HCT116 (cell line): ENCODE measurements around the gene C1orf159. TPM values are rescaled to one million over a fixed set of nuclear protein-coding genes. Genes with fewer than 3 reads are reported as not detected.

ENCODE experiments used
- ATAC-seq: fragments of 200-7000 bp; cut with Tn5 transposase; 2 replicates; pipeline ENCODE4 v1.9.1; 2020; ENCODE audit warnings: mild to moderate bottlenecking, moderate library complexity
- BruUV-seq: library from RNA; stranded (reverse); fragments of 400-500 nt; replicated peaks from 2 replicates; lab custom pipeline; 2021; lab: Mats Ljungman, UMichigan
- CTCF ChIA-PET: fragments of 300-600 bp; sonication (Branson Sonifier 250); formaldehyde crosslinking; loops from one replicate; lab custom pipeline; 2021; ENCODE audit warnings: antibody characterized with exemption; lab: Charles Lee
- POLR2A ChIA-PET: fragments of 300-600, 350-600 bp; sonication (Branson Sonifier 250); formaldehyde crosslinking; loops from one replicate; lab custom pipeline; 2021; ENCODE audit warnings: antibody characterized with exemption; lab: Charles Lee
- RAD21 ChIA-PET, 2 experiments: fragments of 300-600 bp; sonication (Branson Sonifier 250); formaldehyde crosslinking; loops; one replicate each; lab custom pipeline; 2023; ENCODE audit warnings: low total read pairs in 2 of 2; ENCODE audit not compliant: uncharacterized antibody in 2 of 2, unreplicated experiment in 2 of 2, low non-redundant PET in 1 of 2; lab: Charles Lee
- DNase-seq: peaks from one replicate; pipeline ENCODE4 v3.0.0-alpha.2; 2010; ENCODE audit warnings: low read depth, low spot score
- H2AFZ ChIP-seq: fragments of 200-600 bp; shearing (Covaris generic), sonication (generic); 2 replicates; pipeline ENCODE4 v1.6.1; 2017; ENCODE audit warnings: low read depth, mixed run types, mixed read lengths, antibody characterized with exemption, low read length; ENCODE audit not compliant: poor library complexity, severe bottlenecking
- H3K27ac ChIP-seq: 2 replicates; pipeline ENCODE4 v1.5.1; 2012; ENCODE audit warnings: low read depth, low read length
- H3K27me3 ChIP-seq: fragments of 200-600 bp; sonication (generic); 2 replicates; pipeline ENCODE4 v1.6.1; 2016; ENCODE audit warnings: mixed run types, low read length, mixed read lengths; ENCODE audit not compliant: insufficient read depth
- H3K36me3 ChIP-seq, 2 experiments: fragments of 200-500 bp in 1 of 2; fragments of 200-600 bp in 1 of 2; sonication (Bioruptor generic) in 1 of 2; sonication (generic) in 1 of 2; 2 replicates each; pipeline versions ENCODE4 v1.5.1 to v1.6.1; 2014 to 2016; ENCODE audit warnings: low read length in 2 of 2, inconsistent platforms in 1 of 2, mixed read lengths in 1 of 2, mixed run types in 1 of 2; ENCODE audit not compliant: insufficient read depth in 2 of 2, control insufficient read depth in 1 of 2
- H3K4me1 ChIP-seq, 2 experiments: fragments of 200-600 bp in 1 of 2; sonication (generic) in 1 of 2; 2 replicates each; pipeline versions ENCODE4 v1.5.1 to v1.6.1; 2012 to 2017; ENCODE audit warnings: low read length in 2 of 2, inconsistent platforms in 1 of 2, mild to moderate bottlenecking in 1 of 2, mixed read lengths in 1 of 2, mixed run types in 1 of 2, moderate library complexity in 1 of 2; ENCODE audit not compliant: insufficient read depth in 2 of 2, control insufficient read depth in 1 of 2
- H3K4me2 ChIP-seq: fragments of 200-600 bp; sonication (generic); 2 replicates; pipeline ENCODE4 v1.6.1; 2017; ENCODE audit warnings: mixed run types, low read length, mixed read lengths
- H3K4me3 ChIP-seq, 2 experiments: fragments of 200-600 bp in 1 of 2; sonication (generic) in 1 of 2; replicated peaks in 1 of 2; 2 replicates each; pipeline ENCODE4 v1.5.1; 2011 to 2016; ENCODE audit warnings: low read length in 2 of 2, control low read depth in 1 of 2, low read depth in 1 of 2, mild to moderate bottlenecking in 1 of 2, mixed read lengths in 1 of 2, mixed run types in 1 of 2
- H3K79me2 ChIP-seq: fragments of 200-600 bp; sonication (generic); 2 replicates; pipeline ENCODE4 v1.6.1; 2017; ENCODE audit warnings: mild to moderate bottlenecking, mixed run types, low read length, moderate library complexity, mixed read lengths; ENCODE audit not compliant: insufficient read depth
- H3K9ac ChIP-seq: fragments of 200-600 bp; sonication (generic); 2 replicates; pipeline ENCODE4 v1.6.1; 2016; ENCODE audit warnings: low read length, mixed read lengths
- H3K9me2 ChIP-seq: fragments of 200-600 bp; sonication (generic), shearing (Covaris generic); 2 replicates; pipeline ENCODE4 v1.6.1; 2017; ENCODE audit warnings: mixed run types, mild to moderate bottlenecking, moderate library complexity; ENCODE audit not compliant: insufficient read depth
- H3K9me3 ChIP-seq, 2 experiments: fragments of 200-500 bp in 1 of 2; fragments of 200-600 bp in 1 of 2; sonication (Bioruptor generic) in 1 of 2; sonication (generic) in 1 of 2; 2 replicates each; pipeline ENCODE4 v1.6.1; 2014 to 2017; ENCODE audit warnings: low read length in 2 of 2, mixed read lengths in 2 of 2, inconsistent platforms in 1 of 2, low read depth in 1 of 2, mild to moderate bottlenecking in 1 of 2, mixed run types in 1 of 2, moderate library complexity in 1 of 2; ENCODE audit not compliant: control insufficient read depth in 1 of 2, insufficient read depth in 1 of 2
- H4K20me1 ChIP-seq: fragments of 200-600 bp; sonication (generic), shearing (Covaris generic); 2 replicates; pipeline ENCODE4 v1.6.1; 2017; ENCODE audit warnings: mixed run types, mild to moderate bottlenecking, moderate library complexity; ENCODE audit not compliant: insufficient read depth
- CBX3 ChIP-seq: IDR thresholded peaks from 2 replicates; pipeline ENCODE4 v1.6.1; 2012; ENCODE audit warnings: low read depth
- EZH2phosphoT487 ChIP-seq: fragments of 200-600 bp; IDR thresholded peaks from 2 replicates; pipeline ENCODE4 v1.6.1; 2018; ENCODE audit warnings: antibody characterized with exemption, borderline replicate concordance
- intact Hi-C: fragments of 100-400 bp; cut with micrococcal nuclease; formaldehyde crosslinking; loops from 2 replicates; pipeline ENCODE4 v1.10.0; 2022
- total RNA-seq: library from RNA; stranded (reverse); gene quantifications from one replicate; pipeline ENCODE4 v1.2.1, GENCODE V29; 2021; ENCODE audit not compliant: unreplicated experiment
- TF ChIP-seq, protein P1 (sequence below): IDR thresholded peaks from 2 replicates; pipeline ENCODE4 v1.6.1; 2011; ENCODE audit warnings: mild to moderate bottlenecking, low read length, moderate library complexity; ENCODE audit not compliant: insufficient replicate concordance; ENCODE audit errors: extremely low read depth

C1orf159 gene
- total RNA-seq, 1 experiment from 2014 or later, result 22.7 TPM

DNA sequence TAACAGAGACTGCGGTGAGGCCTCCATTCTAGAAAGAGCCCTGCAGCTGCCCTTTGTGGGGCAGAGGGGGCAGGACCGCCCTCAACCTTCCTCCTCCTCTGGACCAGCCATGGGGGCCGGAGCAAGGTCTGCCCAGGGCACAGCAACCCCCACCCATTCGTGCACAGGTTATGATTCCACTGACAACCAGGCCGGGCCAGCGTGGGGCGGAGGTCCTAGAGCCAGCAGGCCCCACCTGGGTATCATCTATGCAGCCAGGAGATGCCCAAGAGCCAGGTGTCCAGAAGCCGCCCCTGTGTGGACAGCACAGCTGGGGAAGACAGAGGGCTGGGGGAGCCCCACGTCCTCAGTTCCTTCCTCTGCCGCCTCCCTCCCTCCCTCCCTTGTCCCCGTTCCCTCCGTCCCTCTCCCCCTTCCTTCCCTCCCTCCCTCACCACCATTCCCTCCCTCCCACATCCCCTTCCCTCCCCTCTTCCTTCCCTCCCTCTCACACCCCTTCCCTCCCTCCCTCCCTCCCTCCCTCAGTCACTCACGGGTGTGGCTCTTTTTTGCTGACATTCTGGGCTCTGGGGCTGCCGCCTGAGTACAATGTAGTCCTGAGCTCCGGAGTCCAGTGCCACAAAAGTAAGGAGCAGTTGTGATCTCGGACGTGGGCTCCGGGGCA lies 54.1 kb downstream of the C1orf159 start:
- ChIA-PET RAD21 (no interaction called here), POLR2A (interaction anchor here (1.7 kb wide), 1 partner anchor 13 kb away, joined by 4 read pairs; the partner anchor contains the start of gene RNF223), CTCF (no interaction called here)
- Histone ChIP-seq H3K4me2 (peak overlapping the region; percentile 98), H4K20me1 (no peaks in the 10 kb centered on the region), H3K9me3 (no peaks in the 10 kb centered on the region), H3K27ac (no peak overlapping the region; the same call in 1 of the 2 replicates), H3K9me2 (no peaks in the 10 kb centered on the region), H3K4me1 (peaks cover 33 to 73% of the 10 kb centered on the region in 2 experiments), H3K79me2 (no peaks in the 10 kb centered on the region), H2AFZ (no peak overlapping the region), H3K27me3 (no peaks in the 10 kb centered on the region), H3K36me3 (no peaks in the 10 kb centered on the region), H3K9ac (no peak overlapping the region), H3K4me3 (no peak overlapping the region)
- no TSS peak for BruUV-seq
- TF ChIP-seq CBX3 (no peak), EZH2phosphoT487 (no peak)
- intact Hi-C loops, result loop anchor here (5.0 kb wide), 2 partner anchors 45 to 80 kb away; partner anchors contain the start of gene PERM1
- no peak for DNase-seq
- no peak for ATAC-seq

DNA sequence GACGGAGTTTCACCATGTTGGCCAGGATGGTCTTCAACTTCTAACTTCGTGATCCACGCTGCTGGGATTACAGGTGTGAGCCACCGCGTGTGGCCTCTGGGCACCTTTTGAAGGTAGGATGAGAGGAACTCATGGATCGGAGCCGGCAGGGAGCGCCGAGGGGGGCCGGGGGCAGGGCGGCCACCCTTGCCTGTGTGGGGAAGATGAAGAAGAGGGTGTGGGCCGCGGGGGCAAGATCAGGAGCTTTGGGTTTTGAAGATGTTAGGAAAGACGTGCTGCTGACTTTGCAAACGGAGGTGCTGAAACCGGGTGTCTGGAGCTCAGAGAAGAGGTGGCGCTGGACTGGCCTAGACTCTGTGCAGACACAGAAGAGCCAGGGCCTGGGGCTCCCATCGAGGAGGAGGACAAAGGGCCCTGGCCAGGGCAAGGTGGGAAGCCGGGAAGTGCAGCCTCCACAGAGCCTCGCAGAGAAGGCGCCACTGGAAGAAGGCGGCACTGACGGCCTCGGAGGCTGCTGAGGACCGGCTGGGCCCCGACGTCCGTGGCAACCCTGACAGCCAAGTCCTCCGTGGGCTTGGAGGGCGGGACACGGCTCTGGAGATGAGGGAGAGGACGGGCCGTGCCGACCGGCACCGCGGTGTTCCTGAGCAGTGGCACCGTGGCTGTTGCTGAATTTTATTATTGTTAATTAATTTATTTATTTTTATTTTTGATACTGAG lies 55.4 kb downstream of the C1orf159 start:
- Histone ChIP-seq H3K4me2 (peak overlapping the region; percentile 98), H2AFZ (no peak overlapping the region), H3K4me3 (peak overlapping the region; percentile 69 to 71), H3K27me3 (no peaks in the 10 kb centered on the region), H3K27ac (no peak overlapping the region; the same call in 1 of the 2 replicates), H3K9me2 (no peaks in the 10 kb centered on the region), H3K79me2 (no peaks in the 10 kb centered on the region), H3K9me3 (no peaks in the 10 kb centered on the region), H4K20me1 (no peaks in the 10 kb centered on the region), H3K4me1 (peaks cover 33 to 68% of the 10 kb centered on the region in 2 experiments), H3K36me3 (no peaks in the 10 kb centered on the region), H3K9ac (peak overlapping the region; percentile 64)
- no peak for DNase-seq
- BruUV-seq, result no TSS peak
- no peak for ATAC-seq
- intact Hi-C loops, result loop anchor here (5.0 kb wide), 2 partner anchors 43 to 78 kb away; partner anchors contain the start of gene PERM1
- ChIA-PET POLR2A (interaction anchor here (0.6 kb wide), 1 partner anchor 14 kb away, joined by 3 read pairs; the partner anchor contains the start of gene RNF223), RAD21 (no interaction called here), CTCF (no interaction called here)
- TF ChIP-seq, protein P1, sequence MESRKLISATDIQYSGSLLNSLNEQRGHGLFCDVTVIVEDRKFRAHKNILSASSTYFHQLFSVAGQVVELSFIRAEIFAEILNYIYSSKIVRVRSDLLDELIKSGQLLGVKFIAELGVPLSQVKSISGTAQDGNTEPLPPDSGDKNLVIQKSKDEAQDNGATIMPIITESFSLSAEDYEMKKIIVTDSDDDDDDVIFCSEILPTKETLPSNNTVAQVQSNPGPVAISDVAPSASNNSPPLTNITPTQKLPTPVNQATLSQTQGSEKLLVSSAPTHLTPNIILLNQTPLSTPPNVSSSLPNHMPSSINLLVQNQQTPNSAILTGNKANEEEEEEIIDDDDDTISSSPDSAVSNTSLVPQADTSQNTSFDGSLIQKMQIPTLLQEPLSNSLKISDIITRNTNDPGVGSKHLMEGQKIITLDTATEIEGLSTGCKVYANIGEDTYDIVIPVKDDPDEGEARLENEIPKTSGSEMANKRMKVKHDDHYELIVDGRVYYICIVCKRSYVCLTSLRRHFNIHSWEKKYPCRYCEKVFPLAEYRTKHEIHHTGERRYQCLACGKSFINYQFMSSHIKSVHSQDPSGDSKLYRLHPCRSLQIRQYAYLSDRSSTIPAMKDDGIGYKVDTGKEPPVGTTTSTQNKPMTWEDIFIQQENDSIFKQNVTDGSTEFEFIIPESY, result no peak
